Prostate gland (tissue), 2 donors: ENCODE measurements around the gene LMO7.

Source experiments
- CTCF ChIP-seq, 4 experiments: fragments of 200-600 bp in 2 of 4; fragments of 450-650 bp in 2 of 4; sonication (generic) in 2 of 4; IDR thresholded peaks; 1 replicate in 3 of 4; 2 replicates in 1 of 4; pipeline ENCODE4 v1.5.1; 2016 to 2019; ENCODE audit warnings: antibody characterized with exemption in 4 of 4, mild to moderate bottlenecking in 2 of 4, moderate library complexity in 2 of 4
- POLR2AphosphoS5 ChIP-seq: sonication (generic); formaldehyde crosslinking; IDR thresholded peaks from one replicate; pipeline ENCODE4 v1.6.1; 2017; ENCODE audit warnings: antibody characterized with exemption

GRCh38 chr13:75648446-75648845 is 12.3 kb downstream of the LMO7 start:
- TF ChIP-seq CTCF (IDR thresholded peaks at IDR 0.05) (no peak), POLR2AphosphoS5 (no peak)
